OCI-M1 (cell line): Measurements from ENCODE around the gene ATP6V1E1.

ENCODE experiments used
- DNase-seq: peaks from one replicate; lab custom pipeline; 2025; lab: John Stamatoyannopoulos, UW

The ATP6V1E1 gene

DNA sequence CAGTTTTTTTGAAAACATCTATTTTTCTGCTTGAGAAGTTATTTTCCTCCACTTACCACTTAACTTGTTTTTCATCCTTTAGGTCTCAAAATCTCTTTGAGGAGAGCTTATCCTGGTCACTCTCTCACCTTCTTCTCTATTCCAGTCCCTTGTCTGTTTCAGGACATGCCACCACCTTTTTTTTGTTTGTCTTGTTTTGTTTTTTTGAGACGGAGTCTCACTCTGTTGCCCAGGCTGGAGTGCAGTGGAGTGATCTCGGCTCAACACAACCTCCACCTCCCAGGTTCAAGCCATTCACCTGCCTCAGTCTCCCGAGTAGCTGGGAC is 5.4 kb upstream of the ATP6V1E1 start:
- no peak for DNase-seq

DNA sequence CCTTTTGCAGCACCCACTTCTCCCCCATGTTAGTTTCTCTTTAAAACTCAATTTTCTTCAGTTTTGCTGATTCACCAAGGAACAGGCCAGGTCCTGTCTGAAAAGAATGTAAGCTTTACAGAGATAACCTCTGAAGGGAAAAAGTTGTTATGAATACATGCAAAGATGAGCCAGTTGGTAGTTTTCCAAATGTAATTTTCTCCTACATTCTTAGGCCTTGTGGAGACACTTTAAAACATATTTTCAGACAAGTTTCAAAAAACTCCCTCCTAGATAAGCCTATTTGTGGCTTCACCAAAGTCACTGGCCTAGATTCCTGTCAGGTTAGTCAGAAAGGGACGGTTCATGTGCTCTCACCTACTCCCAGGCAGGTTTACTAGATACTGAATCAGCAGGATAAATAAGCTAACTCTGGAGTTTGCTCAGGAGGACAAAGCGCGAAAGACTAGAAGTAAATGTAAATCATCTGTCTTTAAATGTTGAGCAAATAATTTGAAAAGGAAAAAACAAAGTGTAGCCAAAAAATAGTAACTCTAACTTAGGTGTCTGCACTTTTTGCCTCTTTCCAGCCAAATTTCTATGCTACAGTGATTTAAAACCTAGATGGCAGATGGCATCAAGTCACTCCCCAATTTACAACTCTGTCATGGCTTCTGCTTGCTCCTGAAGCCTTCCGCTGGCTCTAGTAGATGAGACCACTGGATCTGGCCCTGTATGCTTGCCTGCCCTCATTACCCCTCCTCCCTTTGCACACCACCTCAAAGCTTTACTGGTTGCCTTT is 4.9 kb upstream of the ATP6V1E1 start:
- DNase-seq, result peak; percentile 92

DNA sequence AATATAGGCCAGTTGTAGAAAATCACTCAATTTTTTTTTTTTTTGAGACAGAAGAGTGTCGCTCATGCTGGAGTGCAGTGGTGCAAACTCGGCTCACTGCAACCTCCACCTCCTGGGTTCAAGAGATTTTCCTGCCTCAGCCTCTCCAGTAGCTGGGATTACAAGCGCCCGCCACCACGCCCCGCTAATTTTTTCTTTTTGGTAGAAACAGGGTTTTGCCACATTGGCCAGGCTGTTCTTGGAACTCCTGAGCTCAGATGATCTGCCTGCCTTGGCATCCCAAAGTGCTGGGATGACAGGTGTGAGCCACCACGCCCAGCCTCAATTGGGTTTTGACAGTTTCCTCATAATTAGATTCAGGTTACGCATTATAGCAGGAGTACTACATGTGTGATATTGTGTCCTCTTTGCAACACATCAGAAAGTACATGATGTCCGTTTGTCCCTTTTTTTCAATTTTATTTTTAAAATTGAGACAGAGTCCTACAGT is 2.6 kb upstream of the ATP6V1E1 start:
- no peak for DNase-seq

DNA sequence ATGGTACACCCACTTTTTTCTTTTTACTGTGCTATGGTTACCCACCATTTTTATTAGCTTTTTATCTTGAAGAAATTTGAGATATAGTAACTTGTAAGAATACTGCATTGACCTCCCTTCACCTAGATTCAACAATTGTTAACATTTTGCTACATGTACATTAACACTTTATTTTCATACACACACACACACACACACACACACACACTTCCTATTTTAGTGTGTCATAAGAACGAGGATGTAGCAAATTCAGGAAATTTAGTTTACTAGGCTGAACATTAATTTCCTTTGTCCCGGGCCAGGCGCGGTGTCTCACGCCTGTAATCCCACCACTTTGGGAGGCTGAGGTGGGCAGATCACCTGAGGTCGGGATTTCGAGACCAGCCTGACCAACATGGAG is 1.1 kb upstream of the ATP6V1E1 start:
- DNase-seq, result peak; percentile 52

DNA sequence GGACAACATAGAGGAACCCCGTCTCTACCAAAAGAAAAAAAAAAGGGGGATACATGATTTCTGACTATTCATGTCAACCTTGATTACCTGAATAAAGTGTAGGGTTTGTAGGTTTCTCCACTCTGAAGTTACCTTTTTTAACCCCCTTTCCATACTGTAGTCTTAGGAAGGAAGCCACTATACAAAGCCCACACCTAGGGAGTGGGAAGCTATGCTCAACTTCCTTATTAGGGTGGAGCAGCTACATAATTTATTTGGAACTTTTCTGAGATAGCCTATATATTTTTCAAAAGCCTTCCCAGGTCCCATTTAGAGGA is 582 bp upstream of the ATP6V1E1 start:
- no peak for DNase-seq

DNA sequence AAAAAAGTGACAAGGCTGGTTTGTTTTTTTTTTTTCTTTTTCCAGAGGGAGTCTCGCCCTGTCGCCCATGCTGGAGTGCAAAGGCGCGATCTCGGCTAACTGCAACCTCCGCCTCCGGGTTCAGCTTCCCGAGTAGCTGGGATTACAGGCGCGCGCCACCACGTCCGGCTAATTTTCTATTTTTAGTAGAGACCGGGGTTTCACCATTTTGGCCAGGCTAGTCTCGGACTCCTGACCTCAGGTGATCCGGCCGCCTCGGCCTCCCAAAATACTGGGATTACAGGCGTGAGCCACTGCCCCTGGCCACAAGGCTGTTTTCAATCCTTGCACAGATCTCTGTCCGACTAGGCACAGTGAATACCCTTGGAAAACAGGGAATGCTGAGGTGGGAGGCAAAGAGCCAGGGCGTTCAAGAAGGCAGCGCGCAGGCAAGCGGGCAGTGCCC is 566 bp downstream of the ATP6V1E1 start:
- no peak for DNase-seq

DNA sequence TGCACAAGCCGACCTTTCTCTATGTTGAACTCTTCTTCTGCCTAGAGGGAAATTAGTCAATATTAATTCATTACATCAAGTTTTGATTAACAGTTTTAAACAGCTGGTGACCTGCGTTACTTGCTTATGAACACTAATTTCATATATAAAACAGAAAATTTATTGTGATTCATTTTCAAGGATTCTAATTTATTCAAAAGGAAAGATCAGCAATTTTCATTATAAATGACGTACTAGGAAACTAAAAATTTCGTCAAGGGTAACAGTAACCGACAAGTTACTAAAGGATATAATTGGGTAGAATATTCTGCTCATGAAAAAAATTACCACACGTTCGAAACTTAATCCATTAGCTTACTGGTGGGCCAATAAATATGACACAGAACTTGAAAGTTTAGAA is 15.3 kb downstream of the ATP6V1E1 start:
- DNase-seq, result no peak

DNA sequence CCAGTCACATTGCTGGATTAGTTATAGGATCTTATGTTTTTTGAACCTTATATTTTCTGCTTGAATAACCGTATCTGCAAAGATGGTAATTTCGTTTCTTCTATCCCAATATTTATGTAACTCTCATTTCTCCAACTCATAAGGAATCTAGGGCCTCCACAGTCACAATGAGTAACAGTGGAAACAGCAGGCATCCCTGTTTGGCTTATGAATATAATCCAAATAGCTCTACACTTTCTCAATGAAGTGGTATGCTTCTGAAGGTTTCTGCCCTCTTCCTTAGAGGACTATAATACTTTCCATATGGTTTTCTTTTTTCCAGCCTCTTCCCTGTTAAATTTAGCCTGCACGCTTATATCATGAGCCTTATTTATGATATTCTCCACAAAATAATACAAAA is 16.5 kb downstream of the ATP6V1E1 start:
- DNase-seq, result no peak

DNA sequence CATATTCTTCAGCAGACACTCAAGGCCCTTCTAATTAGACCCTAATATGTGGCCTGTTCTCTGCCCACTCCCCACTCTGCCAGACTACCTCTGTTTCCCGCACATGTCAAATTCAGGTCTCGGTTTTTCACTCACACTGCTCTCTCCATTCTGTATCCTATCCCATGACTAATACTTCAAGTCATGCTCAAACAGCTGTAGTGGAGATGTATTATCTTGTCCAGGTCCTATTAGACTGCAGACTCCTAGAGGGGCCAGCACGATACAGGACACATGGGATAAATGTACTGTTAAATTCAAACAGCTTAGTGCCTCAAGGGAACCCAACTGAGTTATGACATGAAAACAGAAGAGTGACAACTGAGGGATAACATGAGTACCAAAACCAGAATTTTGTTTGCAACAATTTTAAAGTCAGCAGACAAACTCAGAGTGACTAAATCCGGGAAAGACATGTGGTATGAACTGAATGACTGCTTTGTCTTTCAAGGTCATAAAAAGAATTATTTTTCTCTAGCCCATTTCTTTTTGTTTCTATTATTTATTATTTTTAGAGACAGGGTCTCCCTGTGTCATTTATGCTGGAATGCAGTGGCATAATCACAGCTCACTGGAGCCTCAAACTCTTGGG is 20.5 kb downstream of the ATP6V1E1 start:
- DNase-seq, result no peak

DNA sequence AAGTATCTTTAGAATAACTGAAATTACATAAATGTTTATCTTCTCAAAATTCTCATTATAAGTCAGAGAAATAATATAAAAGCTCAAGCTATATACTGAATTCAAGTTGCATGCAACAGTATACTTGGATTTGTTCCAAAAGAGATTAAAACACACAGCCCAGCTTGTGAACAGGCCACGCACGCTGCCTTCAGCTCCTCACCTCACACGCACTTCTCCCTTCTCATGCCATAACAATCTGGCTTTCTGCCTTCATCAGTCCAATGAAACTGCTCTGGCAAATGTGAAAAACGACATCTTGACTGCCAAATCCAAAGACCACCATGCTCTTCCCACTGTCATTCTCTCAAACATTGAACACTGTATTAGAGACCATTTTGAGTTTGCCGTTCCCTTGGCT is 22.1 kb downstream of the ATP6V1E1 start:
- DNase-seq, result peak; percentile 23

DNA sequence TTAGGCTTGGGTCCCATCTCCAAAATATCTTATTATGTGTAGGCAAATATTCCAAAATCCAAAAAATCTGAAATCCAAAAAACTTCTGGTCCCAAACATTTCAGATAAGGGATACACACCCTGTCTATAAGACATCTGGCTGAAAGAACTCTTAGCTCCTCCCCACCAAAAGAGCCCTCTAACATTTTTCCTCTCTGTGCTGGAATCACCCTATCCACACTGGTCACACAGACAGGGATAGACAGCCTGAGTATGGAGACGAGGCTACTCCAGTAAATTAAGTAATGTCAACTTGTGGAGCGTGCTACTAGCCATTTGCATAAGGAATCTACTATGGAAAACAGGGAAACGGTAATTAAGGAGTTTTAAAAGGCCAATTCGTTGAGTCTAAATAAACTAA is 24.9 kb downstream of the ATP6V1E1 start:
- no peak for DNase-seq

DNA sequence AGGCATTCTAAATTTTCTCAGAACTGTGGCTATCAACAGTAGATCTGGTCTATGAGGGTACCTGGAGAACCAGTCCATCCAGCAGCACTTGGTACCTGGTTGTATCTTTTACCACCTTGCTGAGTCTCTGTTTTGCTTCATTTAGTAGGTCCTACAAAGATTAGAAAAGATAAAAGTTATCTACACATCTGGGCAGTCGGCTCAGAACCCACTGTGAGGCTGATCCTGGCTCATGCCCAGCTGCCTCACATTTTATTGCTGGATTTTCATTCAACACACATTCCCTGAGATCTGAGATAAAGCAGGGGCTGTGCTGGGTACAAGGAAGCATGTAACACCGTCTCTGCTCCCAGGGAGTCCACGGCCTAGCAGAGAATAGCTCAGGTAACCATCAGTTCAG is 27.5 kb downstream of the ATP6V1E1 start:
- DNase-seq, result no peak

DNA sequence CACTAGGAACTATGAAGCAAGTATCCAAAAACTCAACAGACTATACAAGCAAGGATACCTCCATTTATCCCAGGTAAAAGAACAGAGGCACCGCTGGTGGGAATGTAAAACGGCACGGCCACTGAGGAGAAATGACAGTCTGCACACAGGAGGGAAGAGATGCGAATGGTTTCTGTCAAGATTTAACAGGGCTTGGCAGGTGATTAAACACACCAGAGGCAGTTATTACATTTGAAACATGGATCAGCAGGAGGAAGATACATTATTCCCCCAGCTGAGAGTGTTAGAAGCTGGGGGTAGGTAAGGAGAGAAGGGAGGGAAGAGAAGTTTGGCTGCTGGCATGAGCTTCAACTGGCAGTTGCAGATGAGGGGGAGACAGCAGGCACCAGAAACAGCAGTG is 30.2 kb downstream of the ATP6V1E1 start:
- no peak for DNase-seq

DNA sequence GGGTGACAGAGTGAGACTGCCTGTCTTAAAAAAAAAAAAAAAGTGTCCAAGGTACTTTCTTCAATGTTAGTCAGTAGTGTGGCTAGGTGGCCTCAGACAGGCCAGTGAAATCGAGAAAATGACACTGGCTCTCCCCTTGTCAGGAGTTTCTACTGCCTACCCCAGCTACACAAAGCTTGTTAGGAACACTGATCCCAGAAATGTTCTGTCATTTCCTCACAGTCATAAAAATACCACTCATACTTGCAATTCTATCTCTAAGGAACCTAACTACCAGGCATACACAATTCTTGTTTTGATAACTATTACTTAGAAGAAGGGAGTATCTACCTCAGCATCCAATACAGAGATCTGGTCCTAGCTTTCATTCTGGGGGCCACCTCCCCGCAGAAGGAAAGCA is 31.3 kb downstream of the ATP6V1E1 start:
- no peak for DNase-seq

DNA sequence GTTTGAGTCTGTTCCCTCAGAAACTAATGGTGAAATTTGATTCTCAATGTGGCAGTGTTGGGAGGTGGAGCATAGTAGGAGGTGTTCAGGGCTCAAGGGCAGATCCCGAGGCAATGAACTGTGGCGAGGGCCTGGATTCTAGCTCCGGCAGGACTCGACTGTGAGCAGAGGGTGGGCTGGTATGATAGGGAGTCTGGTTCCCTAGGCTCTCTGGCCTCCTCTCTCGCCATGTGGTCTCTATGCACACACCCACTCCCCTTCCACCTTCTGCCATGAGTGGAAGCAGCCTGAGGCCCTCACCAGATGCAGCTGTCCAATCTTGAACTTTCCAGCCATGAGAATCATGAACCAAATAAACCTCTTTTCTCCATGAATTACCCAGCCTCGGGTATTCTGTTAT is 32.3 kb downstream of the ATP6V1E1 start:
- DNase-seq, result no peak

DNA sequence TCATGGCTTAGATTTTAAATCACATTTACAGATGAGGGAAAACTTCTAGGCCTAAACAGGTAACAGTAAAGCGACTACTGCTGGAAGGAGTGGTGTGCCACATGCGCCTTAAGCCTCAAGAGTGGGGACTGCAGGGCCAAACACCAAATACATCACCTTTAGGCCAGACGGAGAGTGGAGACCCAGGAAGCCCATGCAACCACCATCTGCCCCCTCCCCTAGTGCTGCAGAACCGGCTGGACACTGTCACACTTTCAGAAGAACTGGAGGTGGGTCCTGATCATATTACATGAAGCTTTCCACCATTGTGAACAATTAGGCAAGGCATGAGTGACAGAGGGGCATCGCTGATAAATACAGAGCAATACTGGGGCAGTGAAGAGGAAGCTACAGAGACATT is 36.3 kb downstream of the ATP6V1E1 start:
- DNase-seq, result no peak

DNA sequence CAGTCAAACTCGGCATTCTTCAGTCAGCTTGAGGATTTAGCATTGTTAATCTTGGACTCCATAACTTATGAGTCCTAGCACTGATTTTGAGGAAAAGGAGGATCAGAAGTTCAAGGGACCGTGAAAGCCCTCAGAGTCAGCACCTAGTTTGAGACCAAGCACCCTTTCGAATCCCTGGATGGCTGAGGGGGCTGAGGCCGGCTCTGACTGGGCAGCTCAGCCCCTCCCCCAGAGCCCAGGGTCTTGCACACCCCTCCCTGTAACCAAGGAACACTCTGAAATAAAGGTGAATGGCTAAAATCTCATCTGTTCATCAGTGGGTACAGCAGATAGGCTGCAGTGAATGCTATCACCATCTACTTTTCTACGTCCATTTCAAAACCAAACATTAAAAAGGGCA is 38.0 kb downstream of the ATP6V1E1 start:
- DNase-seq, result no peak

DNA sequence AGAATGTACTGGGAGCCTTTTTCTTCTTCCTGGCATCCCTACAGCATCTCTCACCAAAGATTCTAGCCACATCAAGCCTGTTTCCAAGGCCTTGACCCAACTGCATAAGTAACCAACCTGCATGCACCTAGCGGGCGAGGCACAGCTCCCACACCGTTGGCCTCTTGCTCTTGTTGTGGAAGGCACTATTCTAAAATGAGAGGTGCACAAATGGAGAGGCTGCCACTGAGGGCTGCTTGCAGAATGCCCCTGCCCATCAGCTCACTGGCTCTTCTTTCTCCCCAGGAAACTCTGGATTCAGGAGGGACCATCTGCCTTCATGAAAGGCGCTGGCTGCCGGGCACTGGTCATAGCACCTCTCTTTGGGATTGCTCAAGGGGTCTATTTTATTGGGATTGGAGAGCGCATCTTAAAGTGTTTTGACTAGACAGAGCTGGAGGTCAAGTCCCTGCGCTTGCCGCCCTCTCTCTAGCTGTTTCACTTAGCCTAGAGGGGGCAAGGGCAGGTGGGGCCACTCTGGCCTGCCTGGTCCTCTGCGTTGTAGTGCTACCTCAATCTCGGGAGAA is 38.7 kb downstream of the ATP6V1E1 start:
- DNase-seq, result no peak

DNA sequence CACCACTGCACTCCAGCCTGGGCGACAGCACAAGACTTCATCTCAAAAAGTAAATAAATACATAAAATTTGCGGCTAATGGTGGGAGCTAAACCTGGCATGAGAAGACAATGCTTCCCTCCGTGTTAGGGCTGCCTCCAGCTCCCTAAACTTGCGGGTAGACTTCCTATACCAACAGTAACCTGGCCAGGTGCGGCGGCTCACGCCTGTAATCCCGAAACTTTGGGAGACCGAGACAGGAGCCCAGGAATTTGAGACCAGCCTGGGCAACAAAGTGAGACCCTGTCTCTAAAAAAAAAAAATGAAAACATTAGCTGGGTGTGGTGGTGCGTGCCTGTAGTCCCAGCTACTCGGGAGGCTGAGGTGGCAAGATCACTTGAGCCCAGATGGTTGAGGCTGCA is 39.9 kb downstream of the ATP6V1E1 start:
- no peak for DNase-seq

DNA sequence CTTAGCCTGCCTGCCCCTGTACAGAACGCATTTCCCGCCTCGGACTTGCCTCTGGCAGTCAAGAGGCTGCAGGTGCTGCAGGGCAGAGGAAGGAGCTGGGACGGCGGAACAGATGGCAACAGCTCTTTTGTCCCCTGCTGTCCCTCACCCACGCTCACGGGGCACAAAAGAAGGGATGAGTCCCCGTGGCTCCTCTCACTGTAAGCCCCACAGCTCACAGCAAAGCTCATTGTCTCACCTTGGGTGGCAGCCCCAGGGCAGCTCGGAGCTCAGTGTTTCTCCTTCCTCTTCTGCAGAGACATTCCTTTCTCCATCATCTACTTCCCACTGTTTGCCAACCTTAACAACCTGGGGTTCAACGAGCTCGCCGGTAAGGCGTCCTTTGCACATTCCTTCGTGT is 40.9 kb downstream of the ATP6V1E1 start:
- no peak for DNase-seq

DNA sequence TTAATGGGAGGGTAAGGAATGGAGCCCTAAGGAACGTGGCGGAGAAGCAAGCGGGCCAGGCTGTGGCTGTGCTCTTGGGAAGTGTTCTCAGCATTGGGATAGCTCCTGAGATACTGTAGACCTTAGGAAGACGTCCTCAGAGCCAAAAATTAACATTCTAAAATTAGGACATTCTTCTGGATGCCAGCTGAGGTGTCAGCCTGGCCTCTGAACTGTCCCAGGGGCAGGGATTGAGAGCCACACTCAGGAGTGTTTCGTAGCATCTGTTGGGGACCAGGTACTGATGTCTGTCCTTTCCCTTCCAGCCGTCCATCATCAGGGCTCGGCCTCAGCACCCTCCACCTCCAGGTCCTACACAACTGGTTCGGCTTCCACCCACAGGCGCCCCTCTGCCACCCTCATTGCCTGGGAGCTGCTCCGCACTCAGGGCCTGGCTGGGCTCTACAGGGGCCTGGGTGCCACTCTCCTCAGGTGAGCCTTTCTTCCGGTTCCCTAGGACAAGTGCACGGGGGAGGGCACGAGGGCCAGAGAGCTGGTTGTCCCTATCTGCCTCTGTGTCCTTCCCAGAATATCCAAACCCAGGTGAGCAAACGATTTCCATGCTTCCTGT is 41.6 kb downstream of the ATP6V1E1 start:
- no peak for DNase-seq

DNA sequence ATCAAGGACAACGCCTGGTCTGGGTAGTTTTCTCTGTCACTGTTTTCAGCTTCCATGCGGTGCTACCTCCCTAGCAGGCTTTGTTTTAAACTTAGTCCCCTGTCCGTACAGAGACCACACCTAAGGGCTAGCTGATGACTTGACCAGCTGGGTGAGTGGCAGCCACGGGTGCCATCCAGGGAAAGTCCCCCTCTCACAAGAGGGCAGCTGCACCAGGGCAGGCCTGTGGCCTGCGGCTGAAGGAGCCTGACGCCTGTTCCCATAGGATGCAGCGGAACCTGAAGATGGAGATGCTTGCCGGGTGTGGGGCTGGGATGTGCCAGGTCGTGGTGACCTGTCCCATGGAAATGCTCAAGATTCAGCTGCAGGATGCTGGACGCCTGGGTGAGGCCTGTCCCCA is 45.4 kb downstream of the ATP6V1E1 start:
- DNase-seq, result no peak

DNA sequence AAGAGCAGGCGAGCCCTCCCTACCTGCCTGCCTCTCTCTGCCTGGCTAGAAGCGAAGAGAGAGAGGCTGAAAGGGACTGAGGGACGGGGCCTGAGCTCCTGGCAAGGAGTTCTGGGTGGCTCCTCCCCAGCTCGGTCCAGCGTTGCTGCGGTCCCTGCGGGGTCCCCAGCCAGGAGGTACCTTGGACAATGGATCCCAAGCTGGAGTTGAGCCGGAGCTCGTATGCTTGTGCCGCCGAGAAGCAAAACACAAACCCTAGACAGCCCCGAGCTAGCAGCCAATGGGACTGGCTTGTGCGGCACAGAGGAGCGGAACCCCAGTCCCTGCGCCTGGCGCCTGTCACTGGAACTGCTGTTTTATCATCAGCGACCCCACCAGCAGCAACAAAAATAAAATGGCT is 46.9 kb downstream of the ATP6V1E1 start:
- no peak for DNase-seq
